Fibroblast of lung (primary cell): ENCODE results near the gene EIF4G1. TPM values are rescaled to one million over a fixed set of nuclear protein-coding genes. Genes with fewer than 3 reads are reported as not detected.

Source experiments
- DNase-seq, 2 donors: peaks; one replicate each; pipeline versions ENCODE4 v3.0.0 to v3.0.0-alpha.2; 2010; ENCODE audit warnings: low read depth in 2 of 2
- H2AFZ ChIP-seq: 2 replicates; pipeline ENCODE4 v1.5.1; 2012; ENCODE audit warnings: low read length, control low read depth, inconsistent platforms
- H3K27ac ChIP-seq: 2 replicates; pipeline ENCODE4 v1.5.1; 2011; ENCODE audit warnings: low read length, control low read depth; ENCODE audit not compliant: insufficient read depth
- H3K27me3 ChIP-seq: 2 replicates; pipeline ENCODE4 v1.5.1; 2011; ENCODE audit warnings: mild to moderate bottlenecking, low read length; ENCODE audit not compliant: control insufficient read depth, insufficient read depth
- H3K36me3 ChIP-seq: 2 replicates; pipeline ENCODE4 v1.5.1; 2011; ENCODE audit warnings: low read length; ENCODE audit not compliant: control insufficient read depth, insufficient read depth
- H3K4me1 ChIP-seq: 2 replicates; pipeline ENCODE4 v1.5.1; 2011; ENCODE audit warnings: low read length; ENCODE audit not compliant: control insufficient read depth, insufficient read depth; ENCODE audit errors: extremely low read depth
- H3K4me2 ChIP-seq: 2 replicates; pipeline ENCODE4 v1.5.1; 2011; ENCODE audit warnings: low read length, control low read depth; ENCODE audit not compliant: insufficient read depth; ENCODE audit errors: extremely low read depth
- H3K4me3 ChIP-seq, 4 experiments: fragments of 200-600 bp in 1 of 4; sonication (generic) in 1 of 4; replicated peaks in 1 of 4; 2 replicates each; pipeline ENCODE4 v1.5.1; 2011 to 2016; ENCODE audit warnings: low read length in 4 of 4, low read depth in 3 of 4, mild to moderate bottlenecking in 3 of 4, control low read depth in 2 of 4, inconsistent platforms in 1 of 4, mixed read lengths in 1 of 4; ENCODE audit not compliant: insufficient read depth in 1 of 4; ENCODE audit errors: control extremely low read depth in 1 of 4
- H3K79me2 ChIP-seq: 2 replicates; pipeline ENCODE4 v1.5.1; 2012; ENCODE audit warnings: mild to moderate bottlenecking, low read length, inconsistent platforms; ENCODE audit not compliant: control insufficient read depth, insufficient read depth
- H3K9ac ChIP-seq: 2 replicates; pipeline ENCODE4 v1.5.1; 2011; ENCODE audit warnings: mild to moderate bottlenecking, low read length, control low read depth; ENCODE audit not compliant: insufficient read depth
- H3K9me3 ChIP-seq: 2 replicates; pipeline ENCODE4 v1.5.1; 2012; ENCODE audit warnings: low read depth, low read length; ENCODE audit not compliant: control insufficient read depth, insufficient read depth
- H4K20me1 ChIP-seq: 2 replicates; pipeline ENCODE4 v1.5.1; 2011; ENCODE audit warnings: low read length; ENCODE audit not compliant: control insufficient read depth, insufficient read depth; ENCODE audit errors: extremely low read depth
- EZH2 ChIP-seq: IDR thresholded peaks from 2 replicates; pipeline ENCODE4 v1.5.1; 2012; ENCODE audit warnings: low read length, control low read depth, mild to moderate bottlenecking; ENCODE audit errors: missing control alignments
- polyA plus RNA-seq, 2 donors: library from polyadenylated mRNA; depleted of rRNA in 1 of 2; stranded (reverse) in 1 of 2; unstranded in 1 of 2; fragments of >200 nt; gene quantifications; 2 replicates each; pipeline ENCODE4 v1.2.1, GENCODE V29; 2011 to 2012; ENCODE audit warnings: missing spikeins in 1 of 2
- total RNA-seq: library from RNA; depleted of rRNA; stranded (reverse); fragments of >200 nt; gene quantifications from 2 replicates; pipeline ENCODE4 v1.2.1, GENCODE V29; 2014
- TF ChIP-seq, protein P1 (sequence below), 2 donors: IDR thresholded peaks in 1 of 2; conservative IDR thresholded peaks in 1 of 2; 1 replicate in 1 of 2; 2 replicates in 1 of 2; pipeline ENCODE4 v1.5.1; 2011 to 2012; ENCODE audit warnings: low read length in 2 of 2, control low read depth in 1 of 2, inconsistent platforms in 1 of 2, low read depth in 1 of 2, mild to moderate bottlenecking in 1 of 2

EIF4G1 gene
- total and polyA plus RNA-seq, 2 donors (not counting 1 experiment from before 2014, with no cell fraction given) = 235 to 263 TPM

DNA sequence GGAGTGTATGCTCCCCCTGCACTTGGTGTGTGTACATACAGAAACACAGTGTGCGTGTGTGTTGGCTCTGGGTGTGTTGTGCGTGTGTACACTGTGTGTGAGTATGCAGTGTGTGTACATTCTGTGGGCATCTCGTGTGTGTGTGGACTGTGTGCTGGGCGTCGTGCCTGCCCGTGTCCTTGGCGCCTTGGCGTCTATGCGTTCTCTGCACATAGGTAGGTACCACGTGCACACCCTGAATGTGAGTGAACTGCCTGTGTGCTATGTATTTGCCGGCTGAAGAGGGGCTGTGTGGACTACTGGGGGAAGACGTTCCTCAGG, 39.1 kb upstream of the EIF4G1 start:
- peak overlapping the region in 2 of 4 experiments; percentile 24 to 25 for H3K4me3 ChIP-seq
- peaks cover 28% of the 10 kb centered on the region for H3K27me3 ChIP-seq
- H4K20me1 ChIP-seq = no peaks in the 10 kb centered on the region
- H3K27ac ChIP-seq = no peak overlapping the region
- no peaks in the 10 kb centered on the region for H3K9me3 ChIP-seq
- no peak for DNase-seq
- H3K4me2 ChIP-seq = no peak overlapping the region
- H3K36me3 ChIP-seq = no peaks in the 10 kb centered on the region
- no peaks in the 10 kb centered on the region for H3K79me2 ChIP-seq
- H2AFZ ChIP-seq = no peak overlapping the region
- H3K4me1 ChIP-seq = no peaks in the 10 kb centered on the region
- H3K9ac ChIP-seq = no peak overlapping the region
- peak; percentile 97 for TF ChIP-seq EZH2
- TF ChIP-seq, protein P1, sequence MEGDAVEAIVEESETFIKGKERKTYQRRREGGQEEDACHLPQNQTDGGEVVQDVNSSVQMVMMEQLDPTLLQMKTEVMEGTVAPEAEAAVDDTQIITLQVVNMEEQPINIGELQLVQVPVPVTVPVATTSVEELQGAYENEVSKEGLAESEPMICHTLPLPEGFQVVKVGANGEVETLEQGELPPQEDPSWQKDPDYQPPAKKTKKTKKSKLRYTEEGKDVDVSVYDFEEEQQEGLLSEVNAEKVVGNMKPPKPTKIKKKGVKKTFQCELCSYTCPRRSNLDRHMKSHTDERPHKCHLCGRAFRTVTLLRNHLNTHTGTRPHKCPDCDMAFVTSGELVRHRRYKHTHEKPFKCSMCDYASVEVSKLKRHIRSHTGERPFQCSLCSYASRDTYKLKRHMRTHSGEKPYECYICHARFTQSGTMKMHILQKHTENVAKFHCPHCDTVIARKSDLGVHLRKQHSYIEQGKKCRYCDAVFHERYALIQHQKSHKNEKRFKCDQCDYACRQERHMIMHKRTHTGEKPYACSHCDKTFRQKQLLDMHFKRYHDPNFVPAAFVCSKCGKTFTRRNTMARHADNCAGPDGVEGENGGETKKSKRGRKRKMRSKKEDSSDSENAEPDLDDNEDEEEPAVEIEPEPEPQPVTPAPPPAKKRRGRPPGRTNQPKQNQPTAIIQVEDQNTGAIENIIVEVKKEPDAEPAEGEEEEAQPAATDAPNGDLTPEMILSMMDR (conservative IDR thresholded peaks at IDR 0.05 in 1 of 2, IDR thresholded peaks at IDR 0.05 in 1 of 2; ENCODE audit: low read depth in 1 of 2, low read length in 2 of 2) = no peak

DNA sequence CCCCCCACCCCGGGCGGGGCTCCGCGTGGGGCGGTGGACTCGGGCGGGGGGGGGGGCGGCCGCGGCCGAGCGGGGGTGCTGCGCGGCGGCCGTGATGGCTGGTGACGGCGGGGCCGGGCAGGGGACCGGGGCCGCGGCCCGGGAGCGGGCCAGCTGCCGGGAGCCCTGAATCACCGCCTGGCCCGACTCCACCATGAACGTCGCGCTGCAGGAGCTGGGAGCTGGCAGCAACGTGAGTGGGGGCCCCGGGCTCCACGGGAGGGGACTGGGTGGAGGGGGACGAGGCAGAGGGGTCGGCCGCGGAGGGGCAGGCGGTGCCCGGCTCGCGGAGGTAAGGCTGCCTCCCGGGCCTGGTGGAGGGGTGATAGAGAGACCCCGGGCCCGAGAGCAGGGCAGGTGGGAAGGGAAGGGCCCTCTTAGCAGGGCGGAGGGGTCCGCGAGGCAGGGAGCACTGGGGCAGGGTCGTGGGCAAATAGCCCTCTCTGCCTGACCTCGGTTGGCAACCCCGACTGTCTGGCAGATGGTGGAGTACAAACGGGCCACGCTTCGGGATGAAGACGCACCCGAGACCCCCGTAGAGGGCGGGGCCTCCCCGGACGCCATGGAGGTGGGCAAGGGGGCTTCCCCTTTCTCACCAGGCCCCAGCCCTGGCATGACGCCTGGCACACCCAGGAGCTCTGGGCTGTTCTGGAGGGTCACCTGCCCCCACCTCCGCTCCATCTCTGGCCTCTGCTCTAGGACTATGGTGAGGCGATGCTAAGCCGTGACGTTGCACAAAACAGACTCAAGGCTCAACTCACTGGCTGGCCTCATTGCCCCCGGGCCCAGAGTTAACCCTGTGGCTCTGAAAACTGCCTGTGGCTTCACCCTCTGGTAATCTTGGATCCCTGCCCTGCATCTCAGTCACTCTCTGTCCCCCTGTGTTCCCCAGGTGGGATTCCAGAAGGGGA, 38.2 kb upstream of the EIF4G1 start, which contains the start of gene ECE2:
TSS of gene ECE2 (plus strand) at position 62 of the 950 bp plus-strand sequence. CDS start at position 194, 132 bp downstream.
- Histone ChIP-seq H3K27me3 (peaks cover 32% of the 10 kb centered on the region), H3K36me3 (no peaks in the 10 kb centered on the region), H3K4me2 (no peak within 1 kb of the TSS), H3K4me3 (peak within 1 kb of the TSS in 2 of 4 experiments; percentile 24 to 25), H2AFZ (no peak within 1 kb of the TSS), H3K4me1 (no peaks in the 10 kb centered on the region), H3K27ac (no peak within 1 kb of the TSS), H4K20me1 (no peaks in the 10 kb centered on the region), H3K79me2 (no peaks in the 10 kb centered on the region), H3K9ac (no peak within 1 kb of the TSS), H3K9me3 (no peaks in the 10 kb centered on the region)
- TF ChIP-seq EZH2 = peak; percentile 67
- TF ChIP-seq, protein P1 (conservative IDR thresholded peaks at IDR 0.05 in 1 of 2, IDR thresholded peaks at IDR 0.05 in 1 of 2; ENCODE audit: low read depth in 1 of 2, low read length in 2 of 2) = no peak
- no peak for DNase-seq

DNA sequence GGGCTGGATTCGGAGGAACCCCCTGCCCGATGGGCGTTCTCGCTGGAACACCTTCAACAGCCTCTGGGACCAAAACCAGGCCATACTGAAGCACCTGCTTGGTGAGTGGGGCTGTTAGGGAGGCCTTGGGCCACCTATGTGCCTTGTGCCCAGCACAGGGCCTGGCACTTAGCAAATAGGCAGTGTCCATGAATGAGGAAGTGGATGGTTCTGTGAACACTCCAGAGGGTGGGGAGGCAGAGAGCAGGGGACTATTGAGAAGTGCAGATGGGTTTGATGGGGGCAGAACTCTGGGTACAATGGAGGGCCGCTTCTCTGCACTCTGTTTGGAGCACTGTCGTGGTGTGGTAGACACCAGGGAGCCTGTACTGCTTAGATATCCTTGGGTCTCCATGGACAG, 37.0 kb upstream of the EIF4G1 start:
- DNase-seq = no peak
- H3K4me2 ChIP-seq = no peak overlapping the region
- no peak overlapping the region for H3K27ac ChIP-seq
- H3K36me3 ChIP-seq = no peaks in the 10 kb centered on the region
- H3K27me3 ChIP-seq = peaks cover 34% of the 10 kb centered on the region
- no peaks in the 10 kb centered on the region for H3K4me1 ChIP-seq
- no peak for TF ChIP-seq EZH2
- TF ChIP-seq, protein P1 (conservative IDR thresholded peaks at IDR 0.05 in 1 of 2, IDR thresholded peaks at IDR 0.05 in 1 of 2; ENCODE audit: low read depth in 1 of 2, low read length in 2 of 2) = no peak
- H3K9ac ChIP-seq = no peak overlapping the region
- no peaks in the 10 kb centered on the region for H4K20me1 ChIP-seq
- H3K79me2 ChIP-seq = no peaks in the 10 kb centered on the region
- no peaks in the 10 kb centered on the region for H3K9me3 ChIP-seq
- no peak overlapping the region for H2AFZ ChIP-seq
- no peak overlapping the region for H3K4me3 ChIP-seq
